ENCODE measurements around the gene NEK11.

- no peak for TF ChIP-seq CTCF (IDR thresholded peaks at IDR 0.05; ENCODE audit: poor library complexity, severe bottlenecking)
- peak; percentile 22 for TF ChIP-seq EP300 (conservative IDR thresholded peaks at IDR 0.05; ENCODE audit: poor library complexity, severe bottlenecking)
- TF ChIP-seq EZH2 (IDR thresholded peaks at IDR 0.05; ENCODE audit: borderline replicate concordance, insufficient read depth, low read length, poor library complexity, severe bottlenecking): no peak
- no peak for TF ChIP-seq POLR2AphosphoS5 (IDR thresholded peaks at IDR 0.05)
- TF ChIP-seq RAD21 (conservative IDR thresholded peaks at IDR 0.05): no peak
- TF ChIP-seq SMC3 (conservative IDR thresholded peaks at IDR 0.05; ENCODE audit: poor library complexity): no peak
Measured at GRCh38 chr3:131082871-131083863, 56.5 kb downstream of the NEK11 start.
